Glomerular visceral epithelial cell (primary cell): ENCODE results near the gene ZBTB43.
A peak's percentile ranks its signal among the peaks of the same experiment; 100 is the strongest.
"Not testable (repeated sequence)": the region's sequence is repeated elsewhere in the genome, so short reads cannot be mapped to it uniquely, and the experiment has no call there.

Experiments used
- DNase-seq: peaks from one replicate; pipeline ENCODE4 v3.0.0-alpha.2; 2016; ENCODE audit errors: extremely low spot score

Gene ZBTB43

GRCh38 chr9:126804696-126805553, at the start of gene ZBTB43:
ZBTB43 (plus strand) TSS chr9:126805040; CDS start chr9:126832510, 27,470 bp downstream.
- DNase-seq: peak; percentile 96

GRCh38 chr9:126755317-126755875, 49.4 kb upstream of the ZBTB43 start:
- no peak for DNase-seq

GRCh38 chr9:126756238-126756637, 48.6 kb upstream of the ZBTB43 start:
- no peak for DNase-seq

- no peak for DNase-seq
These were observed 47.9 kb upstream of the ZBTB43 start for GRCh38 chr9:126756876-126757415.

- DNase-seq: no peak
These were observed 45.8 kb upstream of the ZBTB43 start for GRCh38 chr9:126758916-126759585.

GRCh38 chr9:126761274-126761673, 43.6 kb upstream of the ZBTB43 start:
- no peak for DNase-seq

- peak; percentile 13 for DNase-seq
These were observed 41.6 kb upstream of the ZBTB43 start for GRCh38 chr9:126763130-126763764.

GRCh38 chr9:126773004-126773607, 31.7 kb upstream of the ZBTB43 start:
- no peak for DNase-seq

GRCh38 chr9:126775926-126776325, 28.9 kb upstream of the ZBTB43 start:
- no peak for DNase-seq

- no peak for DNase-seq
These were observed 27.1 kb upstream of the ZBTB43 start for GRCh38 chr9:126777733-126778132.

- no peak for DNase-seq
These were observed 26.7 kb upstream of the ZBTB43 start for GRCh38 chr9:126778141-126778540.

GRCh38 chr9:126778696-126779095, 26.1 kb upstream of the ZBTB43 start:
- DNase-seq: not testable (repeated sequence)

- DNase-seq: peak; percentile 79
These were observed 23.4 kb upstream of the ZBTB43 start for GRCh38 chr9:126781186-126782052.

GRCh38 chr9:126782053-126782388, 22.8 kb upstream of the ZBTB43 start:
- DNase-seq: no peak

- DNase-seq: no peak
These were observed 20.9 kb upstream of the ZBTB43 start for GRCh38 chr9:126783949-126784348.

GRCh38 chr9:126784401-126784800, 20.4 kb upstream of the ZBTB43 start:
- no peak for DNase-seq

GRCh38 chr9:126784841-126785240, 20.0 kb upstream of the ZBTB43 start:
- DNase-seq: not testable (repeated sequence)

GRCh38 chr9:126788046-126788445, 16.8 kb upstream of the ZBTB43 start:
- DNase-seq: no peak

GRCh38 chr9:126788634-126789349, 16.0 kb upstream of the ZBTB43 start:
- DNase-seq: peak; percentile 48

GRCh38 chr9:126790561-126790960, 14.3 kb upstream of the ZBTB43 start:
- no peak for DNase-seq
